DND-41 (cell line): ENCODE data around the gene PDZD4.

Source experiments
- ATAC-seq: fragments of 200-7000 bp; cut with Tn5 transposase; 3 replicates; pipeline ENCODE4 v1.9.1; 2021; ENCODE audit warnings: low read depth; ENCODE audit not compliant: insufficient read depth
- DNase-seq: peaks from one replicate; pipeline ENCODE4 v3.0.0-alpha.2; 2020
- H2AFZ ChIP-seq: 2 replicates; pipeline ENCODE4 v1.6.0; 2012; ENCODE audit warnings: low read depth, low read length
- H3K27ac ChIP-seq: 2 replicates; pipeline ENCODE4 v1.5.1; 2012; ENCODE audit warnings: low read length, inconsistent platforms
- H3K27me3 ChIP-seq: fragments of 200-600 bp; sonication (generic); 2 replicates; pipeline ENCODE4 v1.6.0; 2012; ENCODE audit warnings: low read length, mild to moderate bottlenecking, inconsistent platforms; ENCODE audit not compliant: insufficient read depth, poor library complexity
- H3K36me3 ChIP-seq: 2 replicates; pipeline ENCODE4 v1.5.1; 2012; ENCODE audit warnings: low read length, inconsistent platforms; ENCODE audit not compliant: insufficient read depth
- H3K4me1 ChIP-seq: 2 replicates; pipeline ENCODE4 v1.5.1; 2012; ENCODE audit warnings: mild to moderate bottlenecking, low read length; ENCODE audit not compliant: insufficient read depth
- H3K4me2 ChIP-seq: 2 replicates; pipeline ENCODE4 v1.6.0; 2012; ENCODE audit warnings: mild to moderate bottlenecking, moderate library complexity, low read length, inconsistent platforms; ENCODE audit not compliant: insufficient read depth
- H3K4me3 ChIP-seq, 2 experiments: fragments of 200-600 bp in 1 of 2; shearing (Covaris generic) in 1 of 2; 2 replicates each; pipeline ENCODE4 v1.5.1; 2012 to 2016; ENCODE audit warnings: inconsistent platforms in 2 of 2, low read length in 2 of 2, mild to moderate bottlenecking in 2 of 2, low read depth in 1 of 2, moderate library complexity in 1 of 2
- H3K79me2 ChIP-seq: 2 replicates; pipeline ENCODE4 v1.6.0; 2012; ENCODE audit warnings: low read length, inconsistent platforms; ENCODE audit not compliant: insufficient read depth
- H3K9ac ChIP-seq: 2 replicates; pipeline ENCODE4 v1.6.0; 2012; ENCODE audit warnings: low read depth, mild to moderate bottlenecking, inconsistent platforms, low read length, moderate library complexity
- H3K9me3 ChIP-seq: 2 replicates; pipeline ENCODE4 v1.5.1; 2012; ENCODE audit warnings: low read length, moderate library complexity, mild to moderate bottlenecking, inconsistent platforms; ENCODE audit not compliant: insufficient read depth, severe bottlenecking
- H4K20me1 ChIP-seq: 2 replicates; pipeline ENCODE4 v1.6.0; 2012; ENCODE audit warnings: low read length; ENCODE audit not compliant: insufficient read depth
- EZH2 ChIP-seq: IDR thresholded peaks from 3 replicates; pipeline ENCODE4 v1.6.1; 2012; ENCODE audit warnings: borderline replicate concordance, low read depth, mild to moderate bottlenecking, moderate library complexity, low read length, inconsistent platforms; ENCODE audit not compliant: severe bottlenecking
- TF ChIP-seq, protein P1 (sequence below): IDR thresholded peaks from 2 replicates; pipeline ENCODE4 v1.5.1; 2012; ENCODE audit warnings: borderline replicate concordance, low read length, moderate library complexity, mild to moderate bottlenecking; ENCODE audit not compliant: poor library complexity, severe bottlenecking; ENCODE audit errors: extremely low read depth

The PDZD4 gene

DNA sequence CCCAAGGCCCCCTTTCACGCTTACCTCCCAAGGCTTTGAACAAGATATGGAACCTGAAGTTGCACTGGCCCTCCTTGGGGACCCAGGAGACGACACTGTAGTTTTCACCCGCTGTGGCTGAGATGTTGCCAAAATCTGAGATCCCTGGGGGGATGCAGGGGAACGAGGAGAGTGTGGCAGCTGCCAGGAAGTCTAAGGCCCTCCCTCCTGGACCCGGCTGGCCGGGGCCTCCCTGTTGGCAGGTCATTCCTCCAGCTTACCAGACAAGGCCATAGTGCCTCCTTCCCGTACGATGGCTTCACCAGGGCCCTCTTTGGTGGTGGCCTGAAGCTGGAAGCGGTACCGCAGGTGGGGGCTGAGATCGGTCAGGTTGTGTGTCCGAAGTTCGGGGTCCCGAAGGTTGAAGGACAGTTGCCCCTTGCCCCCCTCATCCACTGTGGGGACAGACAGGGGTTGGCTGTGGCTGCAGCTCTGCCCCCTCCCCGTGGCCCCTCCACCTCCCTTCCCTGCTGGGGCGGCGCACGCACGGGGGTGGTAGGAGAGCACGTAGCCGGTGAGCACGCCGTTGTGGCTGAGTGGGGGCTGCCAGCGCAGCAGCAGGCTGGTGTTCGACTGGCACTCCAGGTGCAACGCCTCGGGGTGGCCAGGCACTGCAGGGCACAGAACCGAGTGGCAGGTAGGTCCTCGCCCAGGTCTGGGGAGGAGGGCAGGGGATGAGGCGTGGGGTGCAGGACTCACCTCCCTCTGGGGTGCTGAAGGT is 34.4 kb upstream of the PDZD4 start:
- TF ChIP-seq, protein P1, sequence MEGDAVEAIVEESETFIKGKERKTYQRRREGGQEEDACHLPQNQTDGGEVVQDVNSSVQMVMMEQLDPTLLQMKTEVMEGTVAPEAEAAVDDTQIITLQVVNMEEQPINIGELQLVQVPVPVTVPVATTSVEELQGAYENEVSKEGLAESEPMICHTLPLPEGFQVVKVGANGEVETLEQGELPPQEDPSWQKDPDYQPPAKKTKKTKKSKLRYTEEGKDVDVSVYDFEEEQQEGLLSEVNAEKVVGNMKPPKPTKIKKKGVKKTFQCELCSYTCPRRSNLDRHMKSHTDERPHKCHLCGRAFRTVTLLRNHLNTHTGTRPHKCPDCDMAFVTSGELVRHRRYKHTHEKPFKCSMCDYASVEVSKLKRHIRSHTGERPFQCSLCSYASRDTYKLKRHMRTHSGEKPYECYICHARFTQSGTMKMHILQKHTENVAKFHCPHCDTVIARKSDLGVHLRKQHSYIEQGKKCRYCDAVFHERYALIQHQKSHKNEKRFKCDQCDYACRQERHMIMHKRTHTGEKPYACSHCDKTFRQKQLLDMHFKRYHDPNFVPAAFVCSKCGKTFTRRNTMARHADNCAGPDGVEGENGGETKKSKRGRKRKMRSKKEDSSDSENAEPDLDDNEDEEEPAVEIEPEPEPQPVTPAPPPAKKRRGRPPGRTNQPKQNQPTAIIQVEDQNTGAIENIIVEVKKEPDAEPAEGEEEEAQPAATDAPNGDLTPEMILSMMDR = no peak
- TF ChIP-seq EZH2 = no peak
- no peaks in the 10 kb centered on the region for H3K36me3 ChIP-seq
- no peak overlapping the region for H3K27ac ChIP-seq
- no peak overlapping the region for H2AFZ ChIP-seq
- no peak overlapping the region for H3K4me2 ChIP-seq
- no peaks in the 10 kb centered on the region for H3K9me3 ChIP-seq
- no peak overlapping the region for H3K4me3 ChIP-seq
- H4K20me1 ChIP-seq = no peaks in the 10 kb centered on the region
- H3K27me3 ChIP-seq = no peaks in the 10 kb centered on the region
- H3K79me2 ChIP-seq = no peaks in the 10 kb centered on the region
- no peak overlapping the region for H3K9ac ChIP-seq
- ATAC-seq = no peak
- DNase-seq = no peak
- no peaks in the 10 kb centered on the region for H3K4me1 ChIP-seq

DNA sequence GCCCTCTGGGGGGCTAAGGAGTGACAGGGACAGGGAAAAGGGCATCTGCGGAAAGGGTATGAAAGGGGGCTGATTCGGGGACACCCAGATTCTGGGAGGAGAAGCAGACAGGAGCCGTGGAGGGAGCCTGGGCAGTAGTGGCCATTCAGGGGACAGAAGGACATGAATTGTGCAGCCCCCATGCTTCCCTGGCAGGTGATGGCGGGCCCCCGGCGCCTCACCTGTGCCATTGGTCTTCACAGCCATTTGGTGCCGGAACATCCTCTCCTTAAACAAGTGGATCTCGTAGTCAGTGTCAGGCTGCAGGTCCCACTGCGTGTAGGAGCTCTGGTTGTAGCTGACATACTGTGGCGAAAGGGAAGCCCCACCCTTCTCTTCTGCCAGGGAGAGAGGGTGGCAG is 33.8 kb upstream of the PDZD4 start:
- H3K4me1 ChIP-seq = no peaks in the 10 kb centered on the region
- TF ChIP-seq, protein P1 = no peak
- TF ChIP-seq EZH2 = no peak
- ATAC-seq = no peak
- no peak overlapping the region for H3K4me2 ChIP-seq
- no peaks in the 10 kb centered on the region for H3K36me3 ChIP-seq
- H4K20me1 ChIP-seq = no peaks in the 10 kb centered on the region
- no peaks in the 10 kb centered on the region for H3K27me3 ChIP-seq
- no peak overlapping the region for H3K9ac ChIP-seq
- H3K9me3 ChIP-seq = no peaks in the 10 kb centered on the region
- H3K4me3 ChIP-seq = no peak overlapping the region
- H3K79me2 ChIP-seq = no peaks in the 10 kb centered on the region
- H3K27ac ChIP-seq = no peak overlapping the region
- no peak overlapping the region for H2AFZ ChIP-seq
- no peak for DNase-seq

DNA sequence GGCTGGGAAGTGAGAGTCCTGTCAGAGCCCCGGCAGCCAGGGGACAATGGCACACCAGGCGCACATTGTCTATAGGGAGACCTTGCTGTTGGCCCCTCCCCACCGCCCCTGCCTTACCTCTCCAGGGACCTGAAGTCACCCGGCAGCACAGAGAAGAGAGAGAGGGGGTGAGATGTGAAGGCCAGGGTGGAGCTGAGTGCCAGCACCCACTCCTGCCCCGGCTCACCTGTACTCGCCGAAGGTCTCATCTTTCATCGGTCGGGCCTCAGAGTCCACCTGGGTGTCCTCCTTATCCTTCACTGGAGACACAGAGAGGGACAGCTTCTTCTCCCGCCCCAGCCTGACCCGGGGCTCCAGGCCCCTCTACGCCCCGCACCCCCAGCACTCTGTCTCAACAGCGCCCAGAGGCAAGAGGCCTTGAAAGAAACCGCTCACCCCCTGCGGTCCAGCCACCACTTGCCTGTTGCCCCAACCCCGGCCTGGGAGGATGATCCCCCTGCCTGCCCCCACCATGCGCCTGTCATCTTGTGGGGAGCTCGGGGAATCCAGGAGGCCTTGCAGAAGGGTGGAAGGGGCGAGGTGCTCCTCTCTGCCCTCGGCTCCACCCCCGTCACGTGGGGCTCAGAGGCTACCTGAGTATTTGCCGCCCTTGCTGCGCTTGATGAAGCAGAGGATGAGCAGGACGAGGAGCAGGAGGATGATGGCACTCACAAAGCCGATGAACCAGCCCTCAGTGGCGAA is 33.1 kb upstream of the PDZD4 start:
- no peak overlapping the region for H3K4me2 ChIP-seq
- ATAC-seq (no peak), DNase-seq (no peak)
- H2AFZ ChIP-seq = no peak overlapping the region
- H3K9me3 ChIP-seq = no peaks in the 10 kb centered on the region
- no peaks in the 10 kb centered on the region for H3K27me3 ChIP-seq
- H3K4me1 ChIP-seq = no peaks in the 10 kb centered on the region
- H3K79me2 ChIP-seq = no peaks in the 10 kb centered on the region
- no peaks in the 10 kb centered on the region for H4K20me1 ChIP-seq
- no peaks in the 10 kb centered on the region for H3K36me3 ChIP-seq
- H3K27ac ChIP-seq = no peak overlapping the region
- TF ChIP-seq, protein P1 = no peak
- no peak for TF ChIP-seq EZH2
- H3K4me3 ChIP-seq = no peak overlapping the region
- H3K9ac ChIP-seq = no peak overlapping the region
